ENCODE data around the gene DOK7. TPM values are rescaled to one million over a fixed set of nuclear protein-coding genes. Genes with fewer than 3 reads are reported as not detected.

The DOK7 gene
- total and polyA plus RNA-seq, 2 experiments from 2014 or later: 0.23 to 1.8 TPM

DNA sequence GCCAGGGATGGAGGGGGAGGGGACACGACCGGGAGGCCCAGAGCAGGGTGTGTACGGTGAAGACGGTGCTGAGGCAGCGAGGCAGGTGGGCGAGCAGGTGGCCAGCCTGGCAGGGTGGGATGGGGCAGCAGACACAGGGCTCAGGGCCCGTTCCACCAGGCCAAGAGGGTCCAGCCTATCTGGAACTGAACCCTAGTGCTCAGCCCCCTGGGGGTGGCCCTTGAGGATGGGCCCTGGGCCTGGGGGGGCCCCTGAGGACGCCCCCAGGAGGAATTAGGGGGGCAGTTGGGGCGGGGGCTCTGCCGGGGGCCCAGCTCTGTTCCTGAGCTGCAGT is 24.3 kb upstream of the DOK7 start:
- Histone ChIP-seq H2AFZ (no peak overlapping the region), H3K27me3 (no peaks in the 10 kb centered on the region), H3K9me3 (ENCODE audit: low read depth) (no peaks in the 10 kb centered on the region), H3K36me3 (replicated peaks; ENCODE audit: insufficient read depth, low read depth) (no peaks in the 10 kb centered on the region), H4K20me1 (ENCODE audit: insufficient read depth, poor library complexity, severe bottlenecking) (no peaks in the 10 kb centered on the region), H3K4me1 (ENCODE audit: insufficient read depth) (no peaks in the 10 kb centered on the region), H3K27ac (no peak overlapping the region), H3K4me2 (no peak overlapping the region), H3K79me2 (no peaks in the 10 kb centered on the region), H3K4me3 (no peak overlapping the region), H3K9me2 (replicated peaks; ENCODE audit: insufficient read depth) (no peaks in the 10 kb centered on the region)
- WGBS (ENCODE audit: low lambda C conversion rate, missing lambda C conversion rate): no CpG with 5 or more reads among the region's 10 CpGs
- TF ChIP-seq EZH2phosphoT487 (IDR thresholded peaks at IDR 0.05; ENCODE audit: low read depth, severe bottlenecking, unreplicated experiment) (no peak), EZH2 (IDR thresholded peaks at IDR 0.05; ENCODE audit: borderline replicate concordance) (no peak)
- TF ChIP-seq, protein P1, sequence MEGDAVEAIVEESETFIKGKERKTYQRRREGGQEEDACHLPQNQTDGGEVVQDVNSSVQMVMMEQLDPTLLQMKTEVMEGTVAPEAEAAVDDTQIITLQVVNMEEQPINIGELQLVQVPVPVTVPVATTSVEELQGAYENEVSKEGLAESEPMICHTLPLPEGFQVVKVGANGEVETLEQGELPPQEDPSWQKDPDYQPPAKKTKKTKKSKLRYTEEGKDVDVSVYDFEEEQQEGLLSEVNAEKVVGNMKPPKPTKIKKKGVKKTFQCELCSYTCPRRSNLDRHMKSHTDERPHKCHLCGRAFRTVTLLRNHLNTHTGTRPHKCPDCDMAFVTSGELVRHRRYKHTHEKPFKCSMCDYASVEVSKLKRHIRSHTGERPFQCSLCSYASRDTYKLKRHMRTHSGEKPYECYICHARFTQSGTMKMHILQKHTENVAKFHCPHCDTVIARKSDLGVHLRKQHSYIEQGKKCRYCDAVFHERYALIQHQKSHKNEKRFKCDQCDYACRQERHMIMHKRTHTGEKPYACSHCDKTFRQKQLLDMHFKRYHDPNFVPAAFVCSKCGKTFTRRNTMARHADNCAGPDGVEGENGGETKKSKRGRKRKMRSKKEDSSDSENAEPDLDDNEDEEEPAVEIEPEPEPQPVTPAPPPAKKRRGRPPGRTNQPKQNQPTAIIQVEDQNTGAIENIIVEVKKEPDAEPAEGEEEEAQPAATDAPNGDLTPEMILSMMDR (IDR thresholded peaks at IDR 0.05; ENCODE audit: poor library complexity): no peak
- DNase-seq (ENCODE audit: low spot score): no peak

DNA sequence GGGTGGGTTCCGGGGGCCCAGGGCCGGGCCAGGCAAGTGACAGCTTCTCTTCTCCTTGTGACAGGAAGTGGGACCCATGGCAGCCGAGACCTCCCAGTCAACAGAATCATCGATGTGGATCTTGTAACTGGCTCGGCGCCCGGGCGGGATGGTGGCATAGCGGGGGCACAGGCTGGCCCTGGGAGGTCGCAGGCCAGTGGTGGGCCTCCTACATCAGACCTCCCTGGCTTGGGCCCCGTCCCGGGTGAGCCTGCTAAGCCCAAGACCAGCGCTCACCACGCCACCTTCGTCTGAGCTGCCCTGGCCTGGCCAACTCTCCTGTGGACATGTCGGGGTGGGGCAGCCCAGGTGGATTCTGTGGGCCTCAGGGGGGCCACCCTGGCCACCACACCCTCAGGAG is 23.7 kb upstream of the DOK7 start:
- H3K79me2 ChIP-seq: no peaks in the 10 kb centered on the region
- H3K4me1 ChIP-seq (ENCODE audit: insufficient read depth): no peaks in the 10 kb centered on the region
- H3K36me3 ChIP-seq (replicated peaks; ENCODE audit: insufficient read depth, low read depth): no peaks in the 10 kb centered on the region
- H3K4me2 ChIP-seq: no peak overlapping the region
- DNase-seq (ENCODE audit: low spot score): no peak
- H3K9me3 ChIP-seq (ENCODE audit: low read depth): no peaks in the 10 kb centered on the region
- H3K27ac ChIP-seq: no peak overlapping the region
- 93% methylated on average over 14 of the region's 16 CpGs for WGBS (ENCODE audit: low lambda C conversion rate, missing lambda C conversion rate)
- H3K9me2 ChIP-seq (replicated peaks; ENCODE audit: insufficient read depth): no peaks in the 10 kb centered on the region
- TF ChIP-seq EZH2 (IDR thresholded peaks at IDR 0.05; ENCODE audit: borderline replicate concordance): no peak
- TF ChIP-seq, protein P1 (IDR thresholded peaks at IDR 0.05; ENCODE audit: poor library complexity): no peak
- TF ChIP-seq EZH2phosphoT487 (IDR thresholded peaks at IDR 0.05; ENCODE audit: low read depth, severe bottlenecking, unreplicated experiment): no peak
- no peak overlapping the region for H2AFZ ChIP-seq
- H3K4me3 ChIP-seq: no peak overlapping the region
- H4K20me1 ChIP-seq (ENCODE audit: insufficient read depth, poor library complexity, severe bottlenecking): no peaks in the 10 kb centered on the region
- H3K27me3 ChIP-seq: no peaks in the 10 kb centered on the region

DNA sequence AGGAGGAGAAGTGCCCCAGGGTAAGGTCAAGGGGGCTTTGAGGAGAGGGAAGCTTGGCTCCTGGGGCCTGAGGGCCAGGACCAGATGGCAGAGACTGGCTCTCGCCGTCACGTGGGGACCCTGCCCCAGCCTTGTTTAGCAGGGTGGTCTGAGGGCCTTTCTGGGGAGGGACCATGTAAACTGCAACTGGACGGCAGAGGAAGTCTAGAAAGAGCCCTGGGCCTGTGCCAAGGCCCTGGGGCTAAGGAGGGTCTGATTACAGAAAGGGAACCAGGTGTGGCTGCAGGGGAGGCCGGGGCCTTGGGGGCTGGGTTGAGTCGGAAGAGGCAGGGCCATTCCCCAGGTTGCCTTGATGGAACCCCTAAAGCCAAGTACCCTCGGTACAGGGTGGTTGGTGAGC is 23.1 kb upstream of the DOK7 start:
- Histone ChIP-seq H3K9me2 (replicated peaks; ENCODE audit: insufficient read depth) (no peaks in the 10 kb centered on the region), H3K9me3 (ENCODE audit: low read depth) (no peaks in the 10 kb centered on the region)

More for the DNA sequence above, 23.1 kb upstream of the DOK7 start:
- no peak overlapping the region for H3K27ac ChIP-seq
- TF ChIP-seq, protein P1 (IDR thresholded peaks at IDR 0.05; ENCODE audit: poor library complexity): no peak
- TF ChIP-seq EZH2 (IDR thresholded peaks at IDR 0.05; ENCODE audit: borderline replicate concordance) (no peak), EZH2phosphoT487 (IDR thresholded peaks at IDR 0.05; ENCODE audit: low read depth, severe bottlenecking, unreplicated experiment) (no peak)
- H3K27me3 ChIP-seq: no peaks in the 10 kb centered on the region
- no peak overlapping the region for H2AFZ ChIP-seq
- no peaks in the 10 kb centered on the region for H3K4me1 ChIP-seq (ENCODE audit: insufficient read depth)
- no peak for DNase-seq (ENCODE audit: low spot score)
- H3K4me3 ChIP-seq: no peak overlapping the region
- WGBS (ENCODE audit: low lambda C conversion rate, missing lambda C conversion rate): 82% methylated on average over 6 of the region's 7 CpGs
- H3K36me3 ChIP-seq (replicated peaks; ENCODE audit: insufficient read depth, low read depth): no peaks in the 10 kb centered on the region
- H4K20me1 ChIP-seq (ENCODE audit: insufficient read depth, poor library complexity, severe bottlenecking): no peaks in the 10 kb centered on the region
- no peak overlapping the region for H3K4me2 ChIP-seq
- no peaks in the 10 kb centered on the region for H3K79me2 ChIP-seq

All from hepatocyte (in vitro differentiated cells).